Thyroid gland (tissue), 4 donors: Measurements from ENCODE around the gene WSCD2. TPM values are rescaled to one million over a fixed set of nuclear protein-coding genes. Genes with fewer than 3 reads are reported as not detected.

Source experiments
- DNase-seq, 2 donors: peaks; one replicate each; pipeline ENCODE4 v3.0.0-alpha.2; 2019
- H3K27ac ChIP-seq, 3 donors: fragments of 200-600 bp; sonication (generic); 1 replicate in 2 of 3; 2 replicates in 1 of 3; pipeline ENCODE4 v1.5.1; 2016 to 2019; ENCODE audit warnings: mild to moderate bottlenecking in 1 of 3, moderate library complexity in 1 of 3
- H3K27me3 ChIP-seq: fragments of 200-600 bp; sonication (generic); one replicate; pipeline ENCODE4 v1.5.1; 2019
- H3K36me3 ChIP-seq, 2 donors: fragments of 200-600 bp; sonication (generic); one replicate each; pipeline ENCODE4 v1.5.1; 2016 to 2019
- H3K4me1 ChIP-seq, 2 donors: fragments of 200-600 bp; sonication (generic); one replicate each; pipeline ENCODE4 v1.5.1; 2017 to 2019
- H3K4me3 ChIP-seq, 3 donors: fragments of 200-600 bp; sonication (generic); replicated peaks in 1 of 3; 1 replicate in 2 of 3; 2 replicates in 1 of 3; pipeline ENCODE4 v1.5.1; 2016; ENCODE audit warnings: mild to moderate bottlenecking in 1 of 3
- H3K9me3 ChIP-seq: fragments of 200-600 bp; sonication (generic); one replicate; pipeline ENCODE4 v1.5.1; 2017
- CTCF ChIP-seq, 6 experiments: fragments of 200-600 bp in 3 of 6; fragments of 450-650 bp in 3 of 6; sonication (generic) in 3 of 6; IDR thresholded peaks; one replicate each; pipeline ENCODE4 v1.5.1; 2016 to 2019; ENCODE audit warnings: antibody characterized with exemption in 6 of 6, mild to moderate bottlenecking in 2 of 6, inconsistent platforms in 1 of 6, moderate library complexity in 1 of 6
- POLR2A ChIP-seq, 2 donors: fragments of 450-650 bp; IDR thresholded peaks; one replicate each; pipeline ENCODE4 v1.6.1; 2017; ENCODE audit warnings: antibody characterized with exemption in 2 of 2, mild to moderate bottlenecking in 2 of 2, moderate library complexity in 1 of 2
- WGBS, 2 donors: methylation state at CpG; one replicate each; pipeline ENCODE4 v1.1.5; 2017; 5-methylcytosine and 5-hydroxymethylcytosine counted together
- intact Hi-C: fragments of 100-400 bp; cut with DNase I; formaldehyde crosslinking; loops from one replicate; pipeline ENCODE4 v1.15.1; 2023
- total RNA-seq, 4 donors: library from RNA; depleted of rRNA; stranded (reverse); fragments of >200 nt; gene quantifications; one replicate each; pipeline ENCODE4 v1.2.3, GENCODE V29; 2016

The WSCD2 gene
- total RNA-seq, 4 donors from 2014 or later = 35.5 to 117 (median 81.4) TPM

GRCh38 chr12:108136697-108137096 lies 7.6 kb downstream of the WSCD2 start:
- Histone ChIP-seq H3K9me3 (no peaks in the 10 kb centered on the region), H3K27me3 (no peaks in the 10 kb centered on the region), H3K36me3 (no peaks in the 10 kb centered on the region), H3K4me3 (no peak overlapping the region), H3K27ac (no peak overlapping the region), H3K4me1 (peaks cover 20 to 21% of the 10 kb centered on the region in 2 donors)
- WGBS, 2 donors = 77 to 80% methylated on average over 6 of the region's 6 CpGs
- intact Hi-C loops = no loop called here
- DNase-seq = no peak
- TF ChIP-seq POLR2A (IDR thresholded peaks at IDR 0.05) (no peak), CTCF (IDR thresholded peaks at IDR 0.05) (no peak)

GRCh38 chr12:108139454-108139853 lies 10.4 kb downstream of the WSCD2 start:
- intact Hi-C loops = no loop called here
- Histone ChIP-seq H3K27me3 (no peaks in the 10 kb centered on the region), H3K9me3 (no peaks in the 10 kb centered on the region), H3K4me3 (no peak overlapping the region), H3K36me3 (no peaks in the 10 kb centered on the region), H3K27ac (no peak overlapping the region), H3K4me1 (peaks cover 3 to 9% of the 10 kb centered on the region in 2 donors)
- DNase-seq = no peak
- TF ChIP-seq POLR2A (IDR thresholded peaks at IDR 0.05) (no peak), CTCF (IDR thresholded peaks at IDR 0.05) (no peak)
- 89 to 98% methylated on average over 2 of the region's 2 CpGs for WGBS, 2 donors

- H3K9me3 ChIP-seq = no peaks in the 10 kb centered on the region
- DNase-seq = no peak
- intact Hi-C loops = no loop called here
- no peak for TF ChIP-seq CTCF (IDR thresholded peaks at IDR 0.05)
- TF ChIP-seq POLR2A (IDR thresholded peaks at IDR 0.05) = no peak
- H3K27me3 ChIP-seq = no peaks in the 10 kb centered on the region
- H3K4me1 ChIP-seq = peaks cover 11 to 16% of the 10 kb centered on the region in 2 donors
- H3K27ac ChIP-seq = no peak overlapping the region
- WGBS, 2 donors = 75 to 91% methylated on average over 3 to 5 of the region's 5 CpGs
- H3K4me3 ChIP-seq = no peak overlapping the region
- no peaks in the 10 kb centered on the region for H3K36me3 ChIP-seq
Measured at GRCh38 chr12:108140501-108140900, 11.4 kb downstream of the WSCD2 start.

- intact Hi-C loops = no loop called here
- no peaks in the 10 kb centered on the region for H3K9me3 ChIP-seq
Measured at GRCh38 chr12:108141600-108142130, 12.6 kb downstream of the WSCD2 start.

More at GRCh38 chr12:108141600-108142130, 12.6 kb downstream of the WSCD2 start:
- H3K4me1 ChIP-seq = peaks cover 11 to 17% of the 10 kb centered on the region in 2 donors
- 62 to 74% methylated on average over 4 of the region's 4 CpGs for WGBS, 2 donors
- DNase-seq = no peak
- TF ChIP-seq POLR2A (IDR thresholded peaks at IDR 0.05) (no peak), CTCF (IDR thresholded peaks at IDR 0.05) (no peak)
- H3K36me3 ChIP-seq = no peaks in the 10 kb centered on the region
- H3K27ac ChIP-seq = no peak overlapping the region
- no peaks in the 10 kb centered on the region for H3K27me3 ChIP-seq
- H3K4me3 ChIP-seq = no peak overlapping the region
